C1 segment of cervical spinal cord (tissue), 14 donors: ENCODE results near the gene GCAT.
A peak's percentile ranks its signal among the peaks of the same experiment; 100 is the strongest.

Source experiments
- DNase-seq, 14 donors: peaks; one replicate each; lab custom pipeline; 2025; lab: John Stamatoyannopoulos, UW

Gene GCAT

GRCh38 chr22:37842015-37842793 lies 34.5 kb downstream of the GCAT start:
- no peak for DNase-seq

GRCh38 chr22:37843741-37844089 lies 36.0 kb downstream of the GCAT start:
- DNase-seq = peak in 7 of 14 donors; percentile 29 to 77 (median 65)

GRCh38 chr22:37844904-37845329 lies 37.2 kb downstream of the GCAT start:
- DNase-seq = no peak

- DNase-seq = no peak
These were observed 38.7 kb downstream of the GCAT start for GRCh38 chr22:37846433-37846832.

GRCh38 chr22:37848587-37849088 lies 40.9 kb downstream of the GCAT start:
- DNase-seq = no peak

GRCh38 chr22:37849089-37849751 lies 41.5 kb downstream of the GCAT start, which contains the start of gene EIF3L:
TSS of gene EIF3L (plus strand) at chr22:37849419. CDS start at chr22:37849450, 31 bp downstream.
- DNase-seq = peak; percentile 49 to 94 (median 87)

- DNase-seq = no peak
These were observed 43.1 kb downstream of the GCAT start for GRCh38 chr22:37850801-37851200.

- no peak for DNase-seq
These were observed 44.7 kb downstream of the GCAT start for GRCh38 chr22:37852418-37852817.

- DNase-seq = no peak
These were observed 47.2 kb downstream of the GCAT start for GRCh38 chr22:37854946-37855345.

GRCh38 chr22:37855462-37855861 lies 47.7 kb downstream of the GCAT start:
- no peak for DNase-seq

GRCh38 chr22:37860796-37861421 lies 53.2 kb downstream of the GCAT start:
- no peak for DNase-seq

GRCh38 chr22:37862570-37863325 lies 55.0 kb downstream of the GCAT start:
- DNase-seq = no peak

- no peak for DNase-seq
These were observed 57.8 kb downstream of the GCAT start for GRCh38 chr22:37865510-37865909.
